HepG2 (cell line): ENCODE data around the gene BCAS3. TPM values are rescaled to one million over a fixed set of nuclear protein-coding genes. Genes with fewer than 3 reads are reported as not detected.

Source experiments
- BRCA1 ChIP-seq: sonication (generic); formaldehyde crosslinking; IDR thresholded peaks from 2 replicates; pipeline ENCODE4 v1.4.0; 2020; ENCODE audit warnings: missing genetic modification reagents
- ESRRA ChIP-seq: sonication (generic); formaldehyde crosslinking; IDR thresholded peaks from 2 replicates; pipeline ENCODE4 v1.5.1; 2020; ENCODE audit warnings: mild to moderate bottlenecking, low read depth, missing genetic modification reagents
- GATAD1 ChIP-seq: IDR thresholded peaks from 2 replicates; pipeline ENCODE4 v1.6.1; 2016; ENCODE audit warnings: missing genetic modification reagents, missing compliant biosample characterization
- HNF4G ChIP-seq, 2 experiments: sonication (generic) in 1 of 2; formaldehyde crosslinking in 1 of 2; IDR thresholded peaks; 2 replicates each; pipeline versions ENCODE4 v1.4.0 to v1.6.1; 2011 to 2020; ENCODE audit warnings: borderline replicate concordance in 2 of 2, low read depth in 2 of 2, mild to moderate bottlenecking in 2 of 2, low read length in 1 of 2, missing genetic modification reagents in 1 of 2, moderate library complexity in 1 of 2
- KDM2A ChIP-seq: sonication (generic); formaldehyde crosslinking; IDR thresholded peaks from 2 replicates; pipeline ENCODE4 v1.4.0; 2020; ENCODE audit warnings: low read depth, missing genetic modification reagents, borderline replicate concordance
- KLF15 ChIP-seq: sonication (generic); formaldehyde crosslinking; IDR thresholded peaks from 2 replicates; pipeline ENCODE4 v1.8.1; 2023; ENCODE audit warnings: borderline replicate concordance, mild to moderate bottlenecking, inconsistent platforms, missing genetic modification reagents, mixed read lengths
- NFE2L2 ChIP-seq: fragments of 150-350 bp; IDR thresholded peaks from 2 replicates; pipeline ENCODE4 v1.6.1; 2014; ENCODE audit warnings: low read length
- PCBP1 ChIP-seq: fragments of 200-400 bp; formaldehyde crosslinking; IDR thresholded peaks from 2 replicates; pipeline ENCODE4 v1.6.1; 2017; ENCODE audit warnings: mild to moderate bottlenecking, low read depth, low read length, borderline replicate concordance
- RORA ChIP-seq: sonication (generic); formaldehyde crosslinking; IDR thresholded peaks from 2 replicates; pipeline ENCODE4 v1.5.0; 2020; ENCODE audit warnings: mild to moderate bottlenecking, missing genetic modification reagents, moderate library complexity
- SMC3 ChIP-seq: IDR thresholded peaks from 2 replicates; pipeline ENCODE4 v1.6.1; 2011; ENCODE audit warnings: low read length, improper control_type of control experiment
- TOE1 ChIP-seq: sonication (generic); formaldehyde crosslinking; IDR thresholded peaks from 2 replicates; pipeline ENCODE4 v1.4.0; 2020; ENCODE audit warnings: mild to moderate bottlenecking, missing genetic modification reagents
- ZFP41 ChIP-seq: sonication (generic); formaldehyde crosslinking; IDR thresholded peaks from 2 replicates; pipeline ENCODE4 v1.4.0; 2020; ENCODE audit warnings: mild to moderate bottlenecking, missing genetic modification reagents, borderline replicate concordance
- ZMAT3 ChIP-seq: sonication (generic); formaldehyde crosslinking; conservative IDR thresholded peaks from 2 replicates; pipeline ENCODE4 v1.7.0; 2021; ENCODE audit warnings: missing genetic modification reagents
- ZNF207 ChIP-seq: fragments of 450-650 bp; IDR thresholded peaks from 2 replicates; pipeline ENCODE4 v1.6.1; 2016; ENCODE audit warnings: antibody characterized with exemption, borderline replicate concordance
- ZNF570 ChIP-seq: sonication (generic); formaldehyde crosslinking; IDR thresholded peaks from 2 replicates; pipeline ENCODE4 v1.4.0; 2020; ENCODE audit warnings: mild to moderate bottlenecking, missing genetic modification reagents, borderline replicate concordance
- ZNF652 ChIP-seq: IDR thresholded peaks from 2 replicates; pipeline ENCODE4 v1.6.1; 2016; ENCODE audit warnings: low read depth, borderline replicate concordance
- ZSCAN22 ChIP-seq: sonication (generic); formaldehyde crosslinking; IDR thresholded peaks from 2 replicates; pipeline ENCODE4 v1.4.0; 2020; ENCODE audit warnings: mild to moderate bottlenecking, missing genetic modification reagents
- polyA plus RNA-seq, 8 experiments: library from polyadenylated mRNA; depleted of rRNA in 3 of 8; stranded (reverse) in 7 of 8; unstranded in 1 of 8; fragments of >200 nt; fragmentation: Illumina TruSeq in 4 of 8; extraction: Trizol in 4 of 8; gene quantifications; 2 replicates each; pipeline versions ENCODE4 v1.2.1 to v1.2.3, GENCODE V29; 2011 to 2016; ENCODE audit warnings: low read depth in 4 of 8, missing spikeins in 1 of 8, mixed read lengths in 1 of 8; ENCODE audit not compliant: insufficient read depth in 1 of 8
- total RNA-seq, 5 experiments: library from RNA; depleted of rRNA; stranded (reverse); fragments of >200 nt; fragmentation: Illumina TruSeq; extraction: Trizol; gene quantifications; 2 replicates each; pipeline ENCODE4 v1.2.3, GENCODE V29; 2016; ENCODE audit warnings: low read depth in 1 of 5
- TF ChIP-seq, protein P1 (sequence below): sonication (generic); formaldehyde crosslinking; IDR thresholded peaks from 2 replicates; pipeline ENCODE4 v1.4.0; 2020; ENCODE audit warnings: mild to moderate bottlenecking, missing genetic modification reagents
- TF ChIP-seq, protein P2 (sequence below): IDR thresholded peaks from 2 replicates; pipeline ENCODE4 v1.6.1; 2016; ENCODE audit warnings: missing compliant biosample characterization, missing genetic modification reagents, borderline replicate concordance
- TF ChIP-seq, protein P3 (sequence below): IDR thresholded peaks from 2 replicates; pipeline ENCODE4 v1.6.1; 2016; ENCODE audit warnings: low read depth, control low read depth

The BCAS3 gene
- total and polyA plus RNA-seq, 2 of the 13 experiments (the other 11 are each of a cell fraction or from before 2014, with no cell fraction given) = 10.7 to 11.2 TPM

DNA sequence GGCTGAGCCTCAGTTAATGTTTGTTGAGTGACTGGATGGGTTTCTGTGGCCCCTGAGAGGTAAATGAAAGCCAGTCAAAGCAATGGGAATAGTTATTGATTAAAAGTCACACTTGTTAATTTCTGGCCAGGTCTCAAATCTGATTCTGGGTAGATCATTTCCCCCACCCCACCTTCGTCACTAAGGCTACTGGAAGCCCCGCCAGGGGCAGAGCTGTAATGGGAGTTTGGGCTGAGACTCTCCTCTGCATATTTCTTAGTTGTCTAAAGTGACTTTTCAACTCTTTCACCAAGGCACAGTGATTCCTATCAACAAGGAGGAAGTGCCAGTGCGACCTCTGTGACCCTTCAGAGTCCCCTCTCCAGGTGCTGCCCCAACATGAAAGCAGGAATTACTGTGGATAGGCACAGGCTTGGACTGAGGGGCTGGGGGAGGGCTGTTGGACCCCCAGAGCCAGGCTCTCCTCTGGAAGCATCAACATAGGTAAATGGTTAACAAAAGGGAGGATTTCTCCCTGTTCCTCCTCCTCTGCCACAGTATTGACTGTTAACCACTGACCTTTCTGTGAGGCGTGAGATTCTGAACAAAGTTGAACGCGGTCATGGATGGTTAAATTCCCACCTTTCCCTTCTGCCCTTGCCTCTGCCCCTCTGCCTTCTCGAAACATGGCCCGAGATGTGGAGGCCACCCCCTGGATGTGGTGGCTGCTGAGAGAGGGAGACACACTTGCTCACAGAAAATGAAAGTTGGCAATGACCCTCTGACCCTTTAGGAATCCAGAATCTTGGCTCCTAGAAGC lies 701.2 kb downstream of the BCAS3 start (continued):
- TF ChIP-seq ZMAT3 (CRISPR knock-in tag) = no peak
- TF ChIP-seq KDM2A (CRISPR knock-in tag) = peak; percentile 10; the same call in 1 of the 2 replicates
- TF ChIP-seq, protein P1, sequence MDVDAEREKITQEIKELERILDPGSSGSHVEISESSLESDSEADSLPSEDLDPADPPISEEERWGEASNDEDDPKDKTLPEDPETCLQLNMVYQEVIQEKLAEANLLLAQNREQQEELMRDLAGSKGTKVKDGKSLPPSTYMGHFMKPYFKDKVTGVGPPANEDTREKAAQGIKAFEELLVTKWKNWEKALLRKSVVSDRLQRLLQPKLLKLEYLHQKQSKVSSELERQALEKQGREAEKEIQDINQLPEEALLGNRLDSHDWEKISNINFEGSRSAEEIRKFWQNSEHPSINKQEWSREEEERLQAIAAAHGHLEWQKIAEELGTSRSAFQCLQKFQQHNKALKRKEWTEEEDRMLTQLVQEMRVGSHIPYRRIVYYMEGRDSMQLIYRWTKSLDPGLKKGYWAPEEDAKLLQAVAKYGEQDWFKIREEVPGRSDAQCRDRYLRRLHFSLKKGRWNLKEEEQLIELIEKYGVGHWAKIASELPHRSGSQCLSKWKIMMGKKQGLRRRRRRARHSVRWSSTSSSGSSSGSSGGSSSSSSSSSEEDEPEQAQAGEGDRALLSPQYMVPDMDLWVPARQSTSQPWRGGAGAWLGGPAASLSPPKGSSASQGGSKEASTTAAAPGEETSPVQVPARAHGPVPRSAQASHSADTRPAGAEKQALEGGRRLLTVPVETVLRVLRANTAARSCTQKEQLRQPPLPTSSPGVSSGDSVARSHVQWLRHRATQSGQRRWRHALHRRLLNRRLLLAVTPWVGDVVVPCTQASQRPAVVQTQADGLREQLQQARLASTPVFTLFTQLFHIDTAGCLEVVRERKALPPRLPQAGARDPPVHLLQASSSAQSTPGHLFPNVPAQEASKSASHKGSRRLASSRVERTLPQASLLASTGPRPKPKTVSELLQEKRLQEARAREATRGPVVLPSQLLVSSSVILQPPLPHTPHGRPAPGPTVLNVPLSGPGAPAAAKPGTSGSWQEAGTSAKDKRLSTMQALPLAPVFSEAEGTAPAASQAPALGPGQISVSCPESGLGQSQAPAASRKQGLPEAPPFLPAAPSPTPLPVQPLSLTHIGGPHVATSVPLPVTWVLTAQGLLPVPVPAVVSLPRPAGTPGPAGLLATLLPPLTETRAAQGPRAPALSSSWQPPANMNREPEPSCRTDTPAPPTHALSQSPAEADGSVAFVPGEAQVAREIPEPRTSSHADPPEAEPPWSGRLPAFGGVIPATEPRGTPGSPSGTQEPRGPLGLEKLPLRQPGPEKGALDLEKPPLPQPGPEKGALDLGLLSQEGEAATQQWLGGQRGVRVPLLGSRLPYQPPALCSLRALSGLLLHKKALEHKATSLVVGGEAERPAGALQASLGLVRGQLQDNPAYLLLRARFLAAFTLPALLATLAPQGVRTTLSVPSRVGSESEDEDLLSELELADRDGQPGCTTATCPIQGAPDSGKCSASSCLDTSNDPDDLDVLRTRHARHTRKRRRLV (CRISPR knock-in tag) = peak; percentile 23; the same call in 1 of the 2 replicates
- TF ChIP-seq PCBP1 = no peak
- peak; percentile 71; the same call in 1 of the 2 replicates for TF ChIP-seq ZNF652 (CRISPR knock-in tag)
- TF ChIP-seq, protein P2, sequence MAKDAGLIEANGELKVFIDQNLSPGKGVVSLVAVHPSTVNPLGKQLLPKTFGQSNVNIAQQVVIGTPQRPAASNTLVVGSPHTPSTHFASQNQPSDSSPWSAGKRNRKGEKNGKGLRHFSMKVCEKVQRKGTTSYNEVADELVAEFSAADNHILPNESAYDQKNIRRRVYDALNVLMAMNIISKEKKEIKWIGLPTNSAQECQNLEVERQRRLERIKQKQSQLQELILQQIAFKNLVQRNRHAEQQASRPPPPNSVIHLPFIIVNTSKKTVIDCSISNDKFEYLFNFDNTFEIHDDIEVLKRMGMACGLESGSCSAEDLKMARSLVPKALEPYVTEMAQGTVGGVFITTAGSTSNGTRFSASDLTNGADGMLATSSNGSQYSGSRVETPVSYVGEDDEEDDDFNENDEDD (CRISPR knock-in tag) = no peak; the same call in 1 of the 2 replicates
- peak; percentile 56 for TF ChIP-seq ESRRA (CRISPR knock-in tag)
- no peak for TF ChIP-seq ZSCAN22 (CRISPR knock-in tag)
- TF ChIP-seq SMC3 = no peak
- no peak for TF ChIP-seq ZFP41 (CRISPR knock-in tag)
- no peak for TF ChIP-seq BRCA1
- TF ChIP-seq ZNF570 (CRISPR knock-in tag) = no peak
- no peak for TF ChIP-seq HNF4G (IDR thresholded peaks at IDR 0.05; ENCODE audit: borderline replicate concordance, low read depth, low read length)
- TF ChIP-seq HNF4G (CRISPR knock-in tag; IDR thresholded peaks at IDR 0.05; ENCODE audit: borderline replicate concordance, low read depth) = no peak; the same call in 1 of the 2 replicates
- TF ChIP-seq, protein P3, sequence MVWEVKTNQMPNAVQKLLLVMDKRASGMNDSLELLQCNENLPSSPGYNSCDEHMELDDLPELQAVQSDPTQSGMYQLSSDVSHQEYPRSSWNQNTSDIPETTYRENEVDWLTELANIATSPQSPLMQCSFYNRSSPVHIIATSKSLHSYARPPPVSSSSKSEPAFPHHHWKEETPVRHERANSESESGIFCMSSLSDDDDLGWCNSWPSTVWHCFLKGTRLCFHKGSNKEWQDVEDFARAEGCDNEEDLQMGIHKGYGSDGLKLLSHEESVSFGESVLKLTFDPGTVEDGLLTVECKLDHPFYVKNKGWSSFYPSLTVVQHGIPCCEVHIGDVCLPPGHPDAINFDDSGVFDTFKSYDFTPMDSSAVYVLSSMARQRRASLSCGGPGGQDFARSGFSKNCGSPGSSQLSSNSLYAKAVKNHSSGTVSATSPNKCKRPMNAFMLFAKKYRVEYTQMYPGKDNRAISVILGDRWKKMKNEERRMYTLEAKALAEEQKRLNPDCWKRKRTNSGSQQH = no peak
- TF ChIP-seq NFE2L2 = no peak
- no peak for TF ChIP-seq ZNF207
- no peak for TF ChIP-seq GATAD1 (CRISPR knock-in tag)
- no peak for TF ChIP-seq KLF15 (CRISPR knock-in tag)
- TF ChIP-seq RORA (CRISPR knock-in tag) = no peak
- TF ChIP-seq TOE1 = no peak
